ENCODE results near the gene NAB2. TPM values are rescaled to one million over a fixed set of nuclear protein-coding genes. Genes with fewer than 3 reads are reported as not detected.

NAB2 gene
- total RNA-seq, 1 donor from 2014 or later: 38.1 TPM

- Histone ChIP-seq H3K4me1 (ENCODE audit: control insufficient read depth in 3 of 3, insufficient read depth in 3 of 3, low read length in 3 of 3) (peaks cover 28 to 42% (median 35%) of the 10 kb centered on the region in 3 donors), H3K27me3 (ENCODE audit: control insufficient read depth in 3 of 3, insufficient read depth in 3 of 3, low read length in 3 of 3) (no peaks in the 10 kb centered on the region), H3K9me3 (ENCODE audit: control insufficient read depth in 3 of 3, low read length in 3 of 3) (no peaks in the 10 kb centered on the region), H3K9ac (ENCODE audit: low read depth in 1 of 3, low read length in 3 of 3) (peak overlapping the region in 1 of 3 donors; percentile 54), H3K36me3 (ENCODE audit: control insufficient read depth in 3 of 3, insufficient read depth in 3 of 3, low read length in 3 of 3) (peaks cover 20 to 49% (median 39%) of the 10 kb centered on the region in 3 donors), H3K4me3 (ENCODE audit: low read length in 3 of 3) (peak overlapping the region in 1 of 3 donors; percentile 13), H3K27ac (ENCODE audit: low read depth, low read length) (peak overlapping the region; percentile 52)
These were observed 4.7 kb downstream of the NAB2 start for GRCh38 chr12:57093415-57094207.

- H3K9me3 ChIP-seq (ENCODE audit: control insufficient read depth in 3 of 3, low read length in 3 of 3): no peaks in the 10 kb centered on the region
- H3K9ac ChIP-seq (ENCODE audit: low read depth in 1 of 3, low read length in 3 of 3): peak overlapping the region in 1 of 3 donors; percentile 45
These were observed 5.6 kb downstream of the NAB2 start for GRCh38 chr12:57094208-57095160.

GRCh38 chr12:57095440-57095839 lies 6.5 kb downstream of the NAB2 start:
- no peak overlapping the region for H3K9ac ChIP-seq (ENCODE audit: low read depth in 1 of 3, low read length in 3 of 3)
- H3K36me3 ChIP-seq (ENCODE audit: control insufficient read depth in 3 of 3, insufficient read depth in 3 of 3, low read length in 3 of 3): peaks cover 24 to 64% (median 43%) of the 10 kb centered on the region in 3 donors
- H3K4me3 ChIP-seq (ENCODE audit: low read length in 3 of 3): no peak overlapping the region
- peaks cover 24 to 34% (median 27%) of the 10 kb centered on the region in 3 donors for H3K4me1 ChIP-seq (ENCODE audit: control insufficient read depth in 3 of 3, insufficient read depth in 3 of 3, low read length in 3 of 3)
- no peaks in the 10 kb centered on the region for H3K9me3 ChIP-seq (ENCODE audit: control insufficient read depth in 3 of 3, low read length in 3 of 3)
- no peak overlapping the region for H3K27ac ChIP-seq (ENCODE audit: low read depth, low read length)
- no peaks in the 10 kb centered on the region for H3K27me3 ChIP-seq (ENCODE audit: control insufficient read depth in 3 of 3, insufficient read depth in 3 of 3, low read length in 3 of 3)

More at GRCh38 chr12:57094208-57095160, 5.6 kb downstream of the NAB2 start:
- Histone ChIP-seq H3K4me3 (ENCODE audit: low read length in 3 of 3) (no peak overlapping the region), H3K36me3 (ENCODE audit: control insufficient read depth in 3 of 3, insufficient read depth in 3 of 3, low read length in 3 of 3) (peaks cover 20 to 58% (median 43%) of the 10 kb centered on the region in 3 donors), H3K4me1 (ENCODE audit: control insufficient read depth in 3 of 3, insufficient read depth in 3 of 3, low read length in 3 of 3) (peaks cover 28 to 41% (median 34%) of the 10 kb centered on the region in 3 donors), H3K27ac (ENCODE audit: low read depth, low read length) (peak overlapping the region; percentile 52), H3K27me3 (ENCODE audit: control insufficient read depth in 3 of 3, insufficient read depth in 3 of 3, low read length in 3 of 3) (no peaks in the 10 kb centered on the region)

GRCh38 chr12:57096099-57096572 lies 7.2 kb downstream of the NAB2 start:
- no peak overlapping the region for H3K4me3 ChIP-seq (ENCODE audit: low read length in 3 of 3)
- no peaks in the 10 kb centered on the region for H3K27me3 ChIP-seq (ENCODE audit: control insufficient read depth in 3 of 3, insufficient read depth in 3 of 3, low read length in 3 of 3)
- no peak overlapping the region for H3K9ac ChIP-seq (ENCODE audit: low read depth in 1 of 3, low read length in 3 of 3)
- no peak overlapping the region for H3K27ac ChIP-seq (ENCODE audit: low read depth, low read length)
- H3K9me3 ChIP-seq (ENCODE audit: control insufficient read depth in 3 of 3, low read length in 3 of 3): no peaks in the 10 kb centered on the region
- peaks cover 17 to 27% (median 20%) of the 10 kb centered on the region in 3 donors for H3K4me1 ChIP-seq (ENCODE audit: control insufficient read depth in 3 of 3, insufficient read depth in 3 of 3, low read length in 3 of 3)
- peaks cover 24 to 61% (median 42%) of the 10 kb centered on the region in 3 donors for H3K36me3 ChIP-seq (ENCODE audit: control insufficient read depth in 3 of 3, insufficient read depth in 3 of 3, low read length in 3 of 3)

- Histone ChIP-seq H3K27me3 (ENCODE audit: control insufficient read depth in 3 of 3, insufficient read depth in 3 of 3, low read length in 3 of 3) (no peaks in the 10 kb centered on the region), H3K27ac (ENCODE audit: low read depth, low read length) (no peak overlapping the region), H3K4me3 (ENCODE audit: low read length in 3 of 3) (no peak overlapping the region), H3K36me3 (ENCODE audit: control insufficient read depth in 3 of 3, insufficient read depth in 3 of 3, low read length in 3 of 3) (peaks cover 21 to 55% (median 35%) of the 10 kb centered on the region in 3 donors), H3K9ac (ENCODE audit: low read depth in 1 of 3, low read length in 3 of 3) (no peak overlapping the region), H3K9me3 (ENCODE audit: control insufficient read depth in 3 of 3, low read length in 3 of 3) (no peaks in the 10 kb centered on the region), H3K4me1 (ENCODE audit: control insufficient read depth in 3 of 3, insufficient read depth in 3 of 3, low read length in 3 of 3) (peaks cover 14 to 20% (median 16%) of the 10 kb centered on the region in 3 donors)
These were observed 8.0 kb downstream of the NAB2 start for GRCh38 chr12:57096748-57097553.

- no peak overlapping the region for H3K9ac ChIP-seq (ENCODE audit: low read depth in 1 of 3, low read length in 3 of 3)
- H3K4me3 ChIP-seq (ENCODE audit: low read length in 3 of 3): no peak overlapping the region
- H3K9me3 ChIP-seq (ENCODE audit: control insufficient read depth in 3 of 3, low read length in 3 of 3): no peaks in the 10 kb centered on the region
- peaks cover 20 to 54% (median 30%) of the 10 kb centered on the region in 3 donors for H3K36me3 ChIP-seq (ENCODE audit: control insufficient read depth in 3 of 3, insufficient read depth in 3 of 3, low read length in 3 of 3)
- peaks cover 12 to 16% (median 12%) of the 10 kb centered on the region in 3 donors for H3K4me1 ChIP-seq (ENCODE audit: control insufficient read depth in 3 of 3, insufficient read depth in 3 of 3, low read length in 3 of 3)
- no peaks in the 10 kb centered on the region for H3K27me3 ChIP-seq (ENCODE audit: control insufficient read depth in 3 of 3, insufficient read depth in 3 of 3, low read length in 3 of 3)
- no peak overlapping the region for H3K27ac ChIP-seq (ENCODE audit: low read depth, low read length)
These were observed 8.6 kb downstream of the NAB2 start for GRCh38 chr12:57097554-57097835.

- Histone ChIP-seq H3K9ac (ENCODE audit: low read depth in 1 of 3, low read length in 3 of 3) (no peak overlapping the region), H3K27me3 (ENCODE audit: control insufficient read depth in 3 of 3, insufficient read depth in 3 of 3, low read length in 3 of 3) (no peaks in the 10 kb centered on the region), H3K4me3 (ENCODE audit: low read length in 3 of 3) (no peak overlapping the region), H3K9me3 (ENCODE audit: control insufficient read depth in 3 of 3, low read length in 3 of 3) (no peaks in the 10 kb centered on the region), H3K4me1 (ENCODE audit: control insufficient read depth in 3 of 3, insufficient read depth in 3 of 3, low read length in 3 of 3) (peaks cover 5 to 8% (median 7%) of the 10 kb centered on the region in 3 donors), H3K36me3 (ENCODE audit: control insufficient read depth in 3 of 3, insufficient read depth in 3 of 3, low read length in 3 of 3) (peaks cover 14 to 49% (median 25%) of the 10 kb centered on the region in 3 donors), H3K27ac (ENCODE audit: low read depth, low read length) (no peak overlapping the region)
These were observed 9.6 kb downstream of the NAB2 start for GRCh38 chr12:57098546-57098945.

- no peaks in the 10 kb centered on the region for H3K27me3 ChIP-seq (ENCODE audit: control insufficient read depth in 3 of 3, insufficient read depth in 3 of 3, low read length in 3 of 3)
- peaks cover 14 to 53% (median 25%) of the 10 kb centered on the region in 3 donors for H3K36me3 ChIP-seq (ENCODE audit: control insufficient read depth in 3 of 3, insufficient read depth in 3 of 3, low read length in 3 of 3)
- H3K9ac ChIP-seq (ENCODE audit: low read depth in 1 of 3, low read length in 3 of 3): no peak overlapping the region
- H3K27ac ChIP-seq (ENCODE audit: low read depth, low read length): no peak overlapping the region
- H3K4me3 ChIP-seq (ENCODE audit: low read length in 3 of 3): no peak overlapping the region
- H3K4me1 ChIP-seq (ENCODE audit: control insufficient read depth in 3 of 3, insufficient read depth in 3 of 3, low read length in 3 of 3): peaks cover 2 to 4% (median 4%) of the 10 kb centered on the region in 3 donors
- H3K9me3 ChIP-seq (ENCODE audit: control insufficient read depth in 3 of 3, low read length in 3 of 3): no peaks in the 10 kb centered on the region
These were observed 10.3 kb downstream of the NAB2 start for GRCh38 chr12:57099047-57099714.

GRCh38 chr12:57099766-57100165 lies 10.9 kb downstream of the NAB2 start:
- H3K27ac ChIP-seq (ENCODE audit: low read depth, low read length): no peak overlapping the region
- no peaks in the 10 kb centered on the region for H3K4me1 ChIP-seq (ENCODE audit: control insufficient read depth in 3 of 3, insufficient read depth in 3 of 3, low read length in 3 of 3)
- no peak overlapping the region for H3K9ac ChIP-seq (ENCODE audit: low read depth in 1 of 3, low read length in 3 of 3)
- peaks cover 11 to 56% (median 24%) of the 10 kb centered on the region in 3 donors for H3K36me3 ChIP-seq (ENCODE audit: control insufficient read depth in 3 of 3, insufficient read depth in 3 of 3, low read length in 3 of 3)
- H3K27me3 ChIP-seq (ENCODE audit: control insufficient read depth in 3 of 3, insufficient read depth in 3 of 3, low read length in 3 of 3): no peaks in the 10 kb centered on the region
- no peak overlapping the region for H3K4me3 ChIP-seq (ENCODE audit: low read length in 3 of 3)
- H3K9me3 ChIP-seq (ENCODE audit: control insufficient read depth in 3 of 3, low read length in 3 of 3): no peaks in the 10 kb centered on the region
